ENCODE measurements around the gene ZC2HC1C. TPM values are rescaled to one million over a fixed set of nuclear protein-coding genes. Genes with fewer than 3 reads are reported as not detected.
A peak's percentile ranks its signal among the peaks of the same experiment; 100 is the strongest.

The ZC2HC1C gene
- total and polyA plus RNA-seq, 10 of the 15 experiments (the other 5 are each of a cell fraction or from before 2014, with no cell fraction given), result 0.92 to 3.7 (median 1.6) TPM

DNA sequence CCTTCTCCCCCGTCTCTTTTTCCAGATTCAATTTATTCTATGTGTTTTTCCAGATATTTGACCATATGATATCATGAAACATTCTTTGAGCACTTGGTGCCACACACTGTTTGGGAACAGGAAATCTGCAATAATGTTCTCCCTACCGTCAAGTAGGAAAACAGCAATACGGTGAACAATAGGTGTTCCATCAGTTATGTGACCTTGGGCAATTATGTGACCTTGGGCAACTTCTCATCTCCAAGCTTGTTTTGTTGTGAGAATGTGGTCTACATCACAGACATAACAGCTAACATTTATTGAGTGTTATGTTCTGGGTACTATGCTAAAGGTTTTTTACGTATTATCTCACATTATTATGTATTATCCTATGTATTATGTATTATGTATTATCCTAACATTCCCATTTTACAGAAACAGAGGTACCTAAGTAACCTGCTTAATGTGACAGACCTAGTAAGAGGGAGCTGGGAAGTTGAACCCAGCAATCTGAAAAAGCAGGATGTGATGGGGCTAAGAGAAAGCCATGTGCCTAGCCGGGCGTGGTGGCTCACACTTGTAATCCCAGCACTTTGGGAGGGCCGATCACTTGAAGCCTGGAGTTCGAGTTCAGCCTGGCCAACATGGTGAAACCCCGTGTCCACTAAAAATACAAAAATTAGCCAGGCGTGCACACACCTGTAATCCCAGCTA, 58.6 kb downstream of the ZC2HC1C start:
- Histone ChIP-seq H3K27ac (ENCODE audit: control insufficient read depth, insufficient read depth) (peak overlapping the region; percentile 88), H4K20me1 (ENCODE audit: control insufficient read depth, insufficient read depth) (no peaks in the 10 kb centered on the region), H3K4me3 (peak overlapping the region; percentile 76), H3K79me2 (ENCODE audit: control insufficient read depth, insufficient read depth, low read length) (peaks cover 32% of the 10 kb centered on the region), H3K36me3 (ENCODE audit: control insufficient read depth in 2 of 2, insufficient read depth in 2 of 2, low read length in 1 of 2) (peaks cover 0 to 7% of the 10 kb centered on the region in 2 experiments; a peak in 2 of 4 replicates), H3K4me2 (ENCODE audit: control insufficient read depth, insufficient read depth) (peak overlapping the region; percentile 95), H2AFZ (ENCODE audit: control insufficient read depth, low read depth, low read length) (no peak overlapping the region), H3K27me3 (replicated peaks in 1 of 2; ENCODE audit: control insufficient read depth in 2 of 2, insufficient read depth in 2 of 2, low read length in 1 of 2) (no peaks in the 10 kb centered on the region), H3K9ac (ENCODE audit: control insufficient read depth, insufficient read depth, low read length) (peak overlapping the region; percentile 95), H3K9me3 (replicated peaks; ENCODE audit: control insufficient read depth, insufficient read depth, low read length) (no peaks in the 10 kb centered on the region), H3K4me1 (ENCODE audit: control insufficient read depth, insufficient read depth, low read length) (peaks cover 11% of the 10 kb centered on the region)
- BruUV-seq (replicated peaks), result no TSS peak
- SMC1A ChIA-PET (ENCODE audit: uncharacterized antibody, unreplicated experiment), result interaction anchor here (0.8 to 5.2 kb wide), 5 partner anchors 8 to 359 kb away, joined by 3 to 154 read pairs (median 5); no protein-coding TSS in a partner anchor
- FAIRE-seq, result no peak
- no peak for DNase-seq (ENCODE audit: low read depth, low spot score)
- RAD21 ChIA-PET (ENCODE audit: unreplicated experiment), result interaction anchor here (1.2 to 1.8 kb wide), 2 partner anchors 10 to 326 kb away, joined by 3 to 4 read pairs; no protein-coding TSS in a partner anchor
- no peak for ATAC-seq
- TF ChIP-seq, protein P1, sequence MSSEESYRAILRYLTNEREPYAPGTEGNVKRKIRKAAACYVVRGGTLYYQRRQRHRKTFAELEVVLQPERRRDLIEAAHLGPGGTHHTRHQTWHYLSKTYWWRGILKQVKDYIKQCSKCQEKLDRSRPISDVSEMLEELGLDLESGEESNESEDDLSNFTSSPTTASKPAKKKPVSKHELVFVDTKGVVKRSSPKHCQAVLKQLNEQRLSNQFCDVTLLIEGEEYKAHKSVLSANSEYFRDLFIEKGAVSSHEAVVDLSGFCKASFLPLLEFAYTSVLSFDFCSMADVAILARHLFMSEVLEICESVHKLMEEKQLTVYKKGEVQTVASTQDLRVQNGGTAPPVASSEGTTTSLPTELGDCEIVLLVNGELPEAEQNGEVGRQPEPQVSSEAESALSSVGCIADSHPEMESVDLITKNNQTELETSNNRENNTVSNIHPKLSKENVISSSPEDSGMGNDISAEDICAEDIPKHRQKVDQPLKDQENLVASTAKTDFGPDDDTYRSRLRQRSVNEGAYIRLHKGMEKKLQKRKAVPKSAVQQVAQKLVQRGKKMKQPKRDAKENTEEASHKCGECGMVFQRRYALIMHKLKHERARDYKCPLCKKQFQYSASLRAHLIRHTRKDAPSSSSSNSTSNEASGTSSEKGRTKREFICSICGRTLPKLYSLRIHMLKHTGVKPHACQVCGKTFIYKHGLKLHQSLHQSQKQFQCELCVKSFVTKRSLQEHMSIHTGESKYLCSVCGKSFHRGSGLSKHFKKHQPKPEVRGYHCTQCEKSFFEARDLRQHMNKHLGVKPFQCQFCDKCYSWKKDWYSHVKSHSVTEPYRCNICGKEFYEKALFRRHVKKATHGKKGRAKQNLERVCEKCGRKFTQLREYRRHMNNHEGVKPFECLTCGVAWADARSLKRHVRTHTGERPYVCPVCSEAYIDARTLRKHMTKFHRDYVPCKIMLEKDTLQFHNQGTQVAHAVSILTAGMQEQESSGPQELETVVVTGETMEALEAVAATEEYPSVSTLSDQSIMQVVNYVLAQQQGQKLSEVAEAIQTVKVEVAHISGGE (CRISPR knock-in tag; IDR thresholded peaks at IDR 0.05), result no peak
- TF ChIP-seq PML (IDR thresholded peaks at IDR 0.05; ENCODE audit: low read length) (no peak), SMAD1 (IDR thresholded peaks at IDR 0.05; ENCODE audit: low read depth, partially characterized antibody) (no peak), SIX5 (IDR thresholded peaks at IDR 0.05; ENCODE audit: low read depth, low read length, severe bottlenecking) (no peak), SP1 (IDR thresholded peaks at IDR 0.05; ENCODE audit: low read depth, low read length) (no peak), YY1 (IDR thresholded peaks at IDR 0.05; ENCODE audit: low read depth, low read length) (no peak), CREB1 (IDR thresholded peaks at IDR 0.05; ENCODE audit: low read depth) (no peak), SMC3 (IDR thresholded peaks at IDR 0.05; ENCODE audit: borderline replicate concordance, low read length) (no peak), ZZZ3 (IDR thresholded peaks at IDR 0.05; ENCODE audit: control insufficient read depth, insufficient read length, low read depth) (no peak), CBFB (IDR thresholded peaks at IDR 0.05; ENCODE audit: low read depth) (no peak), GATAD2B (conservative IDR thresholded peaks at IDR 0.05; ENCODE audit: low read depth) (no peak)
- TF ChIP-seq, protein P2, sequence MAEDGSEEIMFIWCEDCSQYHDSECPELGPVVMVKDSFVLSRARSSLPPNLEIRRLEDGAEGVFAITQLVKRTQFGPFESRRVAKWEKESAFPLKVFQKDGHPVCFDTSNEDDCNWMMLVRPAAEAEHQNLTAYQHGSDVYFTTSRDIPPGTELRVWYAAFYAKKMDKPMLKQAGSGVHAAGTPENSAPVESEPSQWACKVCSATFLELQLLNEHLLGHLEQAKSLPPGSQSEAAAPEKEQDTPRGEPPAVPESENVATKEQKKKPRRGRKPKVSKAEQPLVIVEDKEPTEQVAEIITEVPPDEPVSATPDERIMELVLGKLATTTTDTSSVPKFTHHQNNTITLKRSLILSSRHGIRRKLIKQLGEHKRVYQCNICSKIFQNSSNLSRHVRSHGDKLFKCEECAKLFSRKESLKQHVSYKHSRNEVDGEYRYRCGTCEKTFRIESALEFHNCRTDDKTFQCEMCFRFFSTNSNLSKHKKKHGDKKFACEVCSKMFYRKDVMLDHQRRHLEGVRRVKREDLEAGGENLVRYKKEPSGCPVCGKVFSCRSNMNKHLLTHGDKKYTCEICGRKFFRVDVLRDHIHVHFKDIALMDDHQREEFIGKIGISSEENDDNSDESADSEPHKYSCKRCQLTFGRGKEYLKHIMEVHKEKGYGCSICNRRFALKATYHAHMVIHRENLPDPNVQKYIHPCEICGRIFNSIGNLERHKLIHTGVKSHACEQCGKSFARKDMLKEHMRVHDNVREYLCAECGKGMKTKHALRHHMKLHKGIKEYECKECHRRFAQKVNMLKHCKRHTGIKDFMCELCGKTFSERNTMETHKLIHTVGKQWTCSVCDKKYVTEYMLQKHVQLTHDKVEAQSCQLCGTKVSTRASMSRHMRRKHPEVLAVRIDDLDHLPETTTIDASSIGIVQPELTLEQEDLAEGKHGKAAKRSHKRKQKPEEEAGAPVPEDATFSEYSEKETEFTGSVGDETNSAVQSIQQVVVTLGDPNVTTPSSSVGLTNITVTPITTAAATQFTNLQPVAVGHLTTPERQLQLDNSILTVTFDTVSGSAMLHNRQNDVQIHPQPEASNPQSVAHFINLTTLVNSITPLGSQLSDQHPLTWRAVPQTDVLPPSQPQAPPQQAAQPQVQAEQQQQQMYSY (CRISPR knock-in tag; IDR thresholded peaks at IDR 0.05), result no peak
- TF ChIP-seq, protein P3, sequence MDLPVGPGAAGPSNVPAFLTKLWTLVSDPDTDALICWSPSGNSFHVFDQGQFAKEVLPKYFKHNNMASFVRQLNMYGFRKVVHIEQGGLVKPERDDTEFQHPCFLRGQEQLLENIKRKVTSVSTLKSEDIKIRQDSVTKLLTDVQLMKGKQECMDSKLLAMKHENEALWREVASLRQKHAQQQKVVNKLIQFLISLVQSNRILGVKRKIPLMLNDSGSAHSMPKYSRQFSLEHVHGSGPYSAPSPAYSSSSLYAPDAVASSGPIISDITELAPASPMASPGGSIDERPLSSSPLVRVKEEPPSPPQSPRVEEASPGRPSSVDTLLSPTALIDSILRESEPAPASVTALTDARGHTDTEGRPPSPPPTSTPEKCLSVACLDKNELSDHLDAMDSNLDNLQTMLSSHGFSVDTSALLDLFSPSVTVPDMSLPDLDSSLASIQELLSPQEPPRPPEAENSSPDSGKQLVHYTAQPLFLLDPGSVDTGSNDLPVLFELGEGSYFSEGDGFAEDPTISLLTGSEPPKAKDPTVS (IDR thresholded peaks at IDR 0.05; ENCODE audit: low read depth, low read length), result no peak
- in situ Hi-C loops (cut with MboI) (loop anchor here (5.0 to 10.0 kb wide), 3 partner anchors 357 to 527 kb away; no protein-coding TSS in a partner anchor), intact Hi-C loops (cut with micrococcal nuclease; ENCODE audit: unreplicated experiment) (loop anchor here (2.0 kb wide), 1 partner anchor 359 kb away; no protein-coding TSS in a partner anchor)
- POLR2A ChIA-PET, result interaction anchor here (0.9 to 1.3 kb wide), 2 partner anchors 16 to 174 kb away, joined by 3 read pairs; no protein-coding TSS in a partner anchor
- WGBS (ENCODE audit: insufficient coverage, insufficient replicate concordance, low lambda C conversion rate, missing lambda C conversion rate), result 58% methylated on average over 10 of the region's 10 CpGs
- CTCF ChIA-PET, result interaction anchor here (0.6 to 11.2 kb wide), 3 partner anchors 13 to 207 kb away, joined by 3 to 279 read pairs (median 3); no protein-coding TSS in a partner anchor

Measured in GM12878 (cell line).